H1 (cell line): ENCODE results near the gene PLAAT2. TPM values are rescaled to one million over a fixed set of nuclear protein-coding genes. Genes with fewer than 3 reads are reported as not detected.

Experiments used
- NANOG ChIP-seq: IDR thresholded peaks from 2 replicates; pipeline ENCODE4 v1.6.1; 2011; ENCODE audit warnings: low read length, low read depth, mild to moderate bottlenecking, inconsistent platforms; ENCODE audit not compliant: insufficient read depth, poor library complexity, severe bottlenecking
- RFX5 ChIP-seq: IDR thresholded peaks from 2 replicates; pipeline ENCODE4 v1.6.1; 2011; ENCODE audit warnings: low read depth, low read length, improper control_type of control experiment, borderline replicate concordance
- TBP ChIP-seq: IDR thresholded peaks from 2 replicates; pipeline ENCODE4 v1.6.1; 2011; ENCODE audit warnings: low read depth, low read length, improper control_type of control experiment
- YY1 ChIP-seq: IDR thresholded peaks from 2 replicates; pipeline ENCODE4 v1.6.1; 2011; ENCODE audit warnings: low read depth, mild to moderate bottlenecking, low read length
- polyA plus RNA-seq, 7 experiments: library from polyadenylated mRNA; depleted of rRNA in 3 of 7; stranded (reverse) in 5 of 7; unstranded in 2 of 7; fragments of >200 nt in 5 of 7; fragments of 200-250 nt in 2 of 7; gene quantifications; 1 replicate in 5 of 7; 2 replicates in 1 of 7; 4 replicates in 1 of 7; pipeline versions ENCODE4 v1.2.1 to v1.2.3, GENCODE V29; 2011 to 2013; ENCODE audit warnings: missing spikeins in 2 of 7, mixed read lengths in 2 of 7
- total RNA-seq: library from RNA; stranded (reverse); fragmentation: NEBNext Ultra II Directional; extraction: Animal tissue kit (Norgen Biotek cat#: 25700); gene quantifications from 2 replicates; pipeline ENCODE4 v1.2.1, GENCODE V29; 2021

PLAAT2 gene
- total and polyA plus RNA-seq, 2 of the 8 experiments (the other 6 are each of a cell fraction or from before 2014, with no cell fraction given): 0.39 TPM; not detected in 1

GRCh38 chr11:63534895-63535461 lies 28.2 kb downstream of the PLAAT2 start (continued):
- TF ChIP-seq NANOG (no peak), TBP (no peak), YY1 (no peak), RFX5 (no peak)
